ENCODE results near the gene FGF8.

Gene FGF8

DNA sequence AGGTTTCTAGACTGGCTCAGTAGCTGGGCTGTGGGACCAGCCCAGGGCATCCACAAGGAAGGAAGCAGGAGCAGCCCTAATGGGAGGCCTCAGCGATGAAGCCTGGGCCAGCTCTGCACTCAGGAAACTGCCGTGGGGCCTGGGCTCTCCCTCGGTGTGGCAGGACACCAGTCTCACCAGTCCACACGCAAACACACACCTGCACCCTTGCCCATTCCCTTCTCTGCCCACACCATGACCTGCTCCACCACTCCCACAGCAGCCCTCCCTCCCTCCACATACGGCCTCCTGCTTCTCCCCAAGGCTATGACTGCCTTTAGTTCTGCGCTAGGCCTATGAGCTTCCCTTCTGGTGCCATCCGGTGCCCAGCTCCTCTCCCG, 7.1 kb downstream of the FGF8 start:
- DNase-seq: no peak

DNA sequence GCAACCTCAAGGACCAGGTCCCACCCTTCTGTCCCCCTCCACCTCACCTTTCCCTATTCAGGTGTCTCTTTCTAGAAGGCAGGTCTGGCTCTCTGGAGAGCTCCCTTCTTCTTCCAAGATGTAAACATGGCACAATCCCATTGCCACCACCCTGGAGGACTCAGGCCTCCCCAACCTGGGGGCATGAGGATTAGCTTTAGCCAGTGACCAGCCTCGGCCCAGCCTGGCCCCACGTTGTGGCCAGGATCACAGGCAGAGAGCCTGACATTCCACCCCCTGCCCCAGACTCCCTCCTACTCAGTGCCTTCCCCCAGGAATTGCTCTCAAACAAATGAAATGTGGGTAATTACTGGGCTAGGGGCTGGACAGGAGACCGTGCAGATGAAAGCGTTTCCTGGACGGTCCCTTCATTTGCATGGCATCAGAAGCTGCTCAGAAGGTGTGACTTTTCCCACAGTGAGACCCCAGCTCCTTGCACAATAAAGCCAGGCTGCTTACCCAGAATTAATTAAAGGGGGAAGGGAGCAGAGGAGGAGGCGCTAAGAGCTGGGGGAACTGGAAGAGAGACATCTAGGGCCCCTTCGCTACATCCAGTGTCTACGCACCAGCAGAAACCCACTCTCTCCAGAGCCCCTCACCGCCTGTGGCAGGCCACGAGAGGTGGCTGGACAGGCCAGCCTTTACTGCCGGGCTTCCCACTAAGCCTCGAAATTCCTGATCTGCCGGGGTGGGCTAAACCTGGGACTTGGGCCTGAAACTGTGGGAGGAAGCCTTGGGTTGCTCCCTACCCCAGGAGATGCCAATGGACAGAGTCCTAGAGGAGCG, 7.7 kb downstream of the FGF8 start:
- DNase-seq: no peak

DNA sequence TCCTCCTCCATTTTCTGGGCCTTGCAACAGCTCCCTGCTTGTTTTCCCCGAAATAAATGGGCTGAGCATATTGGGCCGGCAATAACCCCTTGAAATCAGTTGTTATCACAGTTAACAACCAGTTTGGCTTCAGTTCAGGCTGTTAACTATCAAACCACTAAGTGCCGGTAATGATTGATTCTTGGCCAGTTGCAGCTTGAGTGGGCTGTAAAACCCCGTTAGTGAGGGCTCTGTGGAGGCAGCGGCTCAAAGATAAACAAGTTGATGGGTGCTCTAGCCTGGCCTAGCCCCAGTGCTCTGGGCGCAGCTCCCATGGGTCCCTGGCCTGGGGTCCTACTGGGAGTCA, 8.3 kb downstream of the FGF8 start:
- no peak for DNase-seq

DNA sequence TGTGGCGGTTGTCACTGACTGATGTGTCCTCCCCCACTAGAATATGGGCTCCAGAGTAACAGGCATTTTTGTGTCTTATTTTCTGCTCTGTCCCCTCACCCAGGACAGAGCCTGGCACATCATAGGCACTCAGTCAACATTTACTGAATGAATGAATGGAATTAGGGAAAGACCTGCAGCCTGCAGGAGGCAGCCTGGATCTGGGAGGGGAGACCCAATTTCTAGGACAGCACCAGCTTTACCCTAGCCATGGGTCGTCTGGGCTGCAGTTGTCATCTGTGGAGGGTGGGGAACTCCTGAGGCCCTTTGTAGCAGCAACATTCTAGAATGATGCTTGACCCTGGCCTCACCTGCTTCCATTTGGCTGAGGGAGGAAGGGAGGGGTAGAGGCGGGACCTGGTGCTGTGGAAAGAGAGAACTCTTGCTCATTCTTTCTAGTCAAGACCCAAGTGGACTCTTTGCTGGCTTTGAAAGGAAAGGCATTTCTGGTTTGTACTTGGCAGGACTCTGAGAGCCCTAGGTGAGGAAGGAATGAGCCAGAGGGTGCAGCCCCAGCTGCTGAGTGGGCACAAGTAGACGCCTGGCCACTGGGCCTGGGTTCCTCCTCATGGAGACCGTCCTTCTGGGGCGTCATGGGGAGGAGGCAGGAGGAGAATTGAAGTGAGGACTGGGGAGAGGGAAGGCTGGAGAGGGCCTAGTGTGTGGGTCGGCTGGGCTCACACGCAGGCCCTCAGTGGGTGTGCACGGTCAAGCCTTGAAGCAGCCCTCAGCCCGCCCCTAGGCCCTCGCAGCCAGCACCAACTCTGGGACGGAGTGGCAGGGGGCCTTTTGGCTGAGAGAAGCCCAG, 8.9 kb downstream of the FGF8 start:
- no peak for DNase-seq

DNA sequence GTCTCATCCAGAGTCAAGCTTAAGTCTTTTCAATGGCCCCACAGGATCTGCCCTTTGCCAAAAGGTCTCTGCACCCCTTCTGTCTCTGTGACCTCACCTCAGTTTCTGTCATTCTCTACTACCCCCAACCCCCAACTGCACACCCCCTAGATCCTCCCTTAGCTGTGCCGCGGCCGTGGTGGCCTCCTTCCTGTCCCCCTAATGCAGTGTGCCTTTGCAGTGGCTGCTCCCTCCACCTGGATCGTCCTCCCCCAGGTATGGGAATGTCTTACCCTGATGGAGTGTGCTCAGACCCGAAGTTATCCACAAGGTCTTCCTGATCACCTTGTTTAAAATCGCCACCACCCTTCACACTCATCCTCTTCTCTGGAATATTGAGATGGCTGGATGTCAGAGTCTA, 9.6 kb downstream of the FGF8 start:
- no peak for DNase-seq

DNA sequence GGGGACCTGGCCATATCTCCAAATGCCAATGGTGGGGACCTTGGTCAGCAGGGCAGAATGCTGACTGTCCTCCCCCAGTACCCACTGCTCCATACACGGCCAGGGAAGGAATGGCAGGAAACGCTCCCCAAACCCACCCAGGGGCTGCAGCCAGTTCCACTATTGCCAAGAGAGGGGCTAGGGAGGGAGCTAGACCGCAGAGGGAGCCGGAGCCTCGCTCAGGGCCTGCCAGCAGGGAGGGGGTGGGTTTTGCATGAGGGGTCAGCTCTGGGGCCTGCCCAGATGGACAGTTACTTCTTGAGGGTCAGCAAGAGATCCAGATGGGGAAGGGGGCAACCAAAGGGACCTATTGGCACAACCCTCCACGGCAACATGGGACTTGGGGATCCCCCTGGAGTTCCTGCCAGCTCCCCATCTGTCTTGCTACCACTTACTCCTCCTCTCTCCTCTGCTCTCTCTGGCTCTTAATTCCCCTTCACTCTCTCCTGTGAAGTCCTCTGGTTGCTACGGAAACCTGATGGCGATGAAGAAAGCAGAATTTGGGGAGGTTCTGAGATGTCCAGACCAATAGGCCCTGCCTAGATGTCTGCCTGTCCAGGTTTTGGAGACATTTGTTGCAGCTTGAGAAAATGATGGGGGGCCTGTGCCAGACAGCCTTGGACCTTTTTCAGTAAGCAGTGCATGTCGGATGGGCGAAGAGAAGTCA, 12.6 kb downstream of the FGF8 start:
- no peak for DNase-seq

DNA sequence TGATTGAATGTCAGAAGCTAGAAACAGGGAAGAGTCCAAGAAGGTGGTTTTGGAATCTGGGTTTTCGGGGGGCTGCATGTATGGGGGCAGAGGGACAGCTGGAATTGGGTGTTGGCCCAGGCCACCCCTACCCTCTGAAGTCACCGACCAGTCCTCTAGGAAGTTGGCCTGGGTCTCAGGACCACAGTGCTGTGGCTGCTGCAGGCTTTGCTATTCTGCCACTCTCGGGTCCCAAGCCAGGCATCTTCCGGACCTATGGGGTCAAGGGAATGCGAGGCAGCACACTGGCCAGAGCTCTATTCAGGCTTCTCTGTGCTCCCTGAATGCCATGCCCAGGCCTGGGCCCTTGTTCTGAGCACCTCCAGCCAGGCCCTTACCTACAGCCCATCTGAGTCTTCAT, 13.2 kb downstream of the FGF8 start:
- DNase-seq: no peak

DNA sequence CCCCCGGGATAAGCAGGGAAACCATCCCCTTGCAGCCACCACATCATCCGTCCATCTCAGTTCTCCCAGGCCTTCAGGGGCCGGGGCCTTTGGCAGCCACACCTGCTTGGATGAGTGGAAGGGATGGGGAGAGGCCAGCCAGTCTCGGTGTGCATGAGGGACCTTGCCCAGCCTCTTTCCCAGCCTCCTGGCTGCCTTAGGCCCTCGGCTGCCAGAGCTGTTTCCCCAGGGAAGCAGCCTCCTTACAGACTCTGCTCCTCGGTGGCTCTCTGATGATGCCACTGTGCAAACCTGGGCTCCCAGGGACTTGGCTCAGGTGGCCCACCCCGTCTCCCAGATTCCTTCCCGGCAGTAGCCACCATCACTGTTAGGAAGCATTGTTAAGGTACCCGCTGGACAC, 14.7 kb downstream of the FGF8 start:
- DNase-seq: no peak

DNA sequence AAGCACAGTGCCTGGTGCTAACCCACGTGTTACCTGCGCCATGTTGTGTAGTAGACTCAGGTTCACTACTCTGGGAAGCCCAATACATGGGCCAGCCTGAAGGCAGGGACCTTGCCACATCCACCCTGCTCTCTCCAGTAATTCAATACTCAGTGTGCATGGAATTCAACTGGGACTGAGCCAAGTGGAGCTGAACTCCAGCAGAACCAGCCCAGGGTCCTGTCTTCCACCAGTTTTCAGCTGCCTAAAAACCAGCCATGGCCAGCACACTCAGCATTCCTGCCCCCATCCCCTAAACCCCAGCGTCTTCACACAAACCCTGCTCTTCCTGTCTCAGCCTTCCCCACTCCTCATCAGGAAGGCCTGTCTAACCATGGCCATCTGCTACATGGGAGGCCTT, 15.4 kb downstream of the FGF8 start:
- DNase-seq: no peak

DNA sequence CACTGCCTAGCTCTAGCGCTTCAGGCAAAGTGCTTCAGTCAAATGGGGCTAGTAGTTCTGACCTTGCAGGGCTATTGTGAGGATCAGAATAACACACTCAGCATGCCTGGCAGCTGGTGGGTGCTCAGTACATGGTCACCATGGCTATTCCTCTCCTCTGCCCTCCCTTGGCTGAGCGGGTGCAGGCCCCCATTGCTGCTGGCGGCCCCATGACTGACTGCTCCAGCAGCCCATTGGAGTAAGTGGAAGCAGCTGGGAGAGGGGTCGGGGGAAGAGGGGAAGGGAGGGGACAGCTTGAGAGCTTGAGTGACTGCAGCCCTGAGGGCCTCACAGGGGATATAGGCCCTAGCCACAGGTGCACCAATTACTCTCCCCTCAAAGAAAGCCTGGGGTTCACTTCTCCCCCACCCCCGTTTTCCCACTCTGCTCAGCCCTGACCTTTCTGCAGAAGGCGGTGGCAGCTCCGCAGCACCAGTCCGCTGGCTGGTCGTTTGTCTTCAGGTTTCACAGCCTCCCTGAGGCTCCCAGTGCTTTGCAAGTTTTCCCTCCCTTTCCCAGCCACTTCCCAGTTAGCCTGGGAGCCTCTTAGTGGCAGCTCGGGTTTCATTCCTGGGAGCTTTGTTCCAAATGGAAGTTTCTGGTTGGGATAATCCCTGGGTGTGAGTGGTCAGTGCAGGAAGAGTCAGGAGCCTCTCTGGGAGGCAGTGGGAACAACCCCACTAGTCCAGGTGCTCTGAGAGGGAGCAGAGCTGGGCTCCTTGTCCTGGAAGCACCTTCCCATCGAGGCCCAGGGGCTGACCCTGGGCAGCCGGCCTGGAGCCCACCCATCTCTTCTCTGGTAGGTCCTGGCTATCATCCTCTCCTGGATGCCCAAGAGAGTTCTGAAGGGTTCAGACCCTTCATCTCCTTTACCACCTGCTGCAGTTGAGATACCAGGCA, 16.3 kb downstream of the FGF8 start:
- no peak for DNase-seq

DNA sequence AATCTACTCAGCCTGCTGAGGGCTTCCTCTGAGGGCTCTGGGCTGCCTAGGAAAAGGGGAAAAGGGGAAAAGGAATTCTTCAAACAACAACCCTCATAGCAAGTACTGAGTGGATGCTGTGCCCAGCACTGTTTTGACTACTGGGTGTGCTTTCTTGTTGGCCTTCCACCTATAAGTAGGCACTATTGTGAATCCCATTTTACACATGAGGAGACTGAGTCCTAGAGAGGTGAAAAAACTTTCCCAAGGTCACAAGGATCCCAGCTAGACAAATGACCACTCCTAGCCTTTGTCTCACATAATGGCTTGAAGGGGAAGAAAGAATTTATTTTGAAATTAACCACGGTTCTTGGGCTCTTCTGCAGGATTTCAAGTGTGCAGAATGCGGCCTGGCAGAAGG, 17.1 kb downstream of the FGF8 start:
- DNase-seq: no peak

DNA sequence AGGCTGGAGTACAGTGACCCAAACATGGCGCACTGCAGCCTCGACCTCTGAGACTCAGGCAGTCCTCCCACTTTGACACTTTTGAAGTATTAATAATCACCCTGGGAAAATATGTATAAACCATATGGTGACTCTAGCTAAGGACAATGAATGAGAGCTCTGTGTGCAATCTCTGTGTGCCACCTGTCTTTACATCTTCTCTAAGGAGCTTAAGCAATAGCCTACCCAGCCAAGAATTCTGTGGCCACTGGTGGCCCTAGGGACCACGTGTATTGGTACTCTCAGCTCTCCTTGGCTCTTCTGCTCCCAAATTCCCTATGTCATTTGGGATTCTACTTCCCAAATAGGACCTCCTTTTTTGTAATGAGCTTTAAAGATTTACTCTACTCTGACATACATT, 23.7 kb downstream of the FGF8 start:
- no peak for DNase-seq

DNA sequence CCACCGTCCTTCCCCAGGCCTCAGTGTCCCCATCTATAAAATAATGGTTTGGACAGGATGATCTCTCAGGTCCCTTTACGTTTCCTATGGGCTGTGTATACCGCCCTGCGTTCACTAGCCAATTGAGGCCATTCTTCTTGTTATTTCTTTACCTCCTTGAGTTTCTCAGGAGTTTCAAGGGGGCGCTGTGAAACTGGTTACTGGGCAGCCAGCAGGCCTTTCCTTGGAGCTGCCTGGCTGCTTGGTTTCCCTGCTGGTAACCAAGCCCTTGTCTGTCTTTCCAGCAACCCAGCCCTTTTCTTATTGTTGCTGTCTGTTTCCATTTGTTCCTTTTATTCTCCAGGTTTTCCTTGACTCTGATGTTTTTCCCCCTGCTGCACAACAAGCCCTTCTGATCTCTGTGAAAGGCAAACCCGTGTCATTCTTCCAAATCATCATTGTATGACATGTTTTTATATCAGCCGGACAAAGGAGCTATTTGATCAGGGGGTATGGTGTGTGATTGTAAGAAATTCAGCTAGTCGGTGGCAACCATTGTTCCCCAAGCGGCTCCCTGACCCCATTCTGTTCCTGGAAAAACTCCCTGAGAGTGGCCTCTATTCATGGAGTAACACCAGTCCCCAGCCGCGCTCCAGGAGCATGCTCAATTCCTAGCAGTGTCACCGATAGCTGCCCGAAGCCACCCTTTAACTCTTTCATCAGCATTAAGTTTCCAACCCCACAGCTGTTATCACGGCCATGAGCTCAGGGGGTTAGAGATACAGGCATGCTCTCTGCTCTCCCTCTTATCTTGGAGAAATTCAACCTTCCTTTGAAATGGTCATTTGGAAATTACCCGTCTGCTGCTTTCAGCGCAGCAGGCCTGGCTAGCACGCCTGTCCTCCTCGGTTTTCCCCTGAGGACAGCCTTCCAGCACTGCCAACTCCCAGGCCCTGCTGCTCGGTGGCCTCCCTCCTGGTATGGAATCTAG, 26.6 kb downstream of the FGF8 start:
- no peak for DNase-seq

DNA sequence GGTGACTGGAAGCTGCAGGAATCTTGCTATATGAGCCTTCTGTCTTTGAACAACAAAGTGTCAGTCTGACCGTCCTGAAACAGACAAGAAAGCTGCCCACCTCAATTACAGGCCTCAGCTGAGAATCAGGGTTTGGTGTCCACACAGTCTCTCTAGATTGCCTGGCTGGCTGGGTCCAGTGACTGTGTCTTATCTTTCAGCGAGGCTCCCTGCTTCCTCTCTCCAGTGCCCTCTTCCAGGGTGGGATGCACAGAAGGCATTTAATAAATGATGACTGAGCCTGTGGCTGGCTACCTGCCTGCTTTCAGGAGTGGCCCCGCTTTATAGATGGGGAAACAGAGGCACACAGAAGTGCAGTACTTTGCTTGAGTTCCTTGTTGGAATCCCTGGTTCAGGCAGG, 27.4 kb downstream of the FGF8 start:
- no peak for DNase-seq

DNA sequence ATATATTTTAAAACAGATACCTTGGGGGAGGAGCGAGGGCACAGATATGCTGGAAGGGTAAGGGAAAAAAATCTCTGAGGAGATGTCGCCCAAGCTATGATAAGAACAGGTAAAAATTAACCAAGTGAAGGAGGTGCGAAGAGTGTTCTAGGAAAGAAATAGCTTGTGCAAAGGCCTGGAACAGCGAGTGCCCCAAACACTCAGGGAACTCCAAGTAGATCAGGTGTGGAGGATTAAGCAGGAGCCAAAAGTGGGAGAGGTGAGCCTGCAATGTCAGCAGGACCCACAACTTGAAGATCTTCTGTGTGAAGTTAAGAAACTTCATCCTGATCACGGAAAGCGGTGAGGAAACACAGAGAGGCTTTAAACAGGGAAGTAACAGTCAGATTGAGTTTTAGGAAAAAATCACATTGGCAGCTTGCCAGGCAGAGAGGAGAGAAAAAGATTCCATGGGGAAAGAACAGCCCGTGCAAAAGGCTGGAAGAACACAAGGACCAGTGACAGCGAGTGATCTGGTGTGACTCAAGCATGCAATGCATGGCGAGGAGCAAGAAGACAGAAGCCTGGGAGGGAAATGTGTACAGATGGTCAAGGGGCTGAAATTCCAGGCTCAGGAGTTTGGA, 30.7 kb downstream of the FGF8 start:
- no peak for DNase-seq

DNA sequence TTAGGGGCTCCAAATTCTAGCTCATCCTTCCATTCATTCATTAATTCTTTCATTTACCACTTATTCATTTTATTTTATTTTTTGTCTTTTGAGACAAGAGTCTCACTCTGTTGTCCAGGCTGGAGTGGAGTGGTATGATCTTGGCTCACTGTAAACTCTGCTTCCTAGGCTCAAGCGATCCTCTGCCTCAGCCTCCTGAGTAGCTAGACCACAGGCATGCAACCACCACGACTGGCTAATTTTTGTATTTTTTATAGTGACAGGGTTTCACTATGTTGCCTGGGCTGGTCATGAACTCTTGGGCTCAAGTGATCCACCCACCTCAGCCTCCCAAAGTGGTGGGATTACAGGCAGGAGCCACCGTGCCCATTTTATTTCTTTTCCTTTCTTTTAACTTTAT, 31.6 kb downstream of the FGF8 start:
- no peak for DNase-seq

DNA sequence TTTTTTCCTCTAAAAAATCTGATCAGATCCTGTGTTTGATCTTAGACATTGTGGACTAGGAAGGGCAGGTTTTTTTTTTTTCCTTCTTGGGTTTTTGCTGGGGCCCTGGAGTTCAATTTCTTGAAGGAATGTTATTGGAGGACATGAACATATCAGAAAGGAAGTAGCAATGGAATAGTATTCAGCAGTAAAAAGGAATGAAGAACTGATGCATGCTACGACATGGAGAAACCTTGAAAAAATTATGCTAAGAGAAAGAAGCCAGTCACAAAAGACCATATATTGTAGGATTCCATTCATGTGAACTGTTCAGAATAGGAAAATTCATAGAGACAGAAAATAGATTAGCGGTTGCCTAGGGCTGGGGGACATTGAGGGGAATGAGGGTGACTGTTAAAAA, 34.0 kb downstream of the FGF8 start:
- DNase-seq: no peak

DNA sequence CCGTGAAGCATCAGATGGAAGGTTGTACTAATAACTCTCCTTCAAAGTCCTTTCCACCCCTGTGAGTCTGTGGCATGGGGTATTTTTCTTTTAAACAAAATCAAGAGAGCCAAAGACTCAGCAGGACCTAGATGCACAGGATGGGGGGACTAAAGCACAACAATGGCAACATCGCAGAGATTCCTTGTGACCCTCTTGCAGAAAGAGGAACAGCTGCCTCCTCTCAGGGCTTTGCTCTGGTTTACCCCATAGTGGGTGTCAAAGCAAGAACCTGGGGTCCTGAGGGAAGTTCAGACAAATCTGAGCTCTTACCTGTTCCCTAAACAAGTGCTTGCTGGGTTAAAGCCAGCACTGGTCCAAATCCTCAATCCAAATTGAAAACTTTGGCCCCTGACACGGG, 39.2 kb downstream of the FGF8 start:
- DNase-seq: no peak

DNA sequence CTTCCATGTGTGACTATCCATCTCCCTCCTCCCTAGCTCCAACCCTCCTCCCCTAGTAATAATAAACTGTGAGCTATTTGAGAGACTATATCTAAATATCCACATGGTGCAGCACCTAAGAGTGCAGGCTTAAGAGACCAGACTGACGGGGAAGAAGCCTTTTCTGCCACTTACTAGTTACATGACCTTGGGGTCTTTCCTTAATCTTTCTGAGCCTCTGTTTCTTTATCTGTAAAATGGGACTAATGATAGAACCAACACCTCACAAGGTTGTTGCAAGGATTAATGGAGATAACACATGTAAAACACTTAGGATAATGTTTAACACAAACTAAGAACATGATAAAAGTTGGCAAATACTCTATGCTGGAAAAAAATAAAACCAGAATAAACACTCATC, 43.8 kb downstream of the FGF8 start:
- no peak for DNase-seq

DNA sequence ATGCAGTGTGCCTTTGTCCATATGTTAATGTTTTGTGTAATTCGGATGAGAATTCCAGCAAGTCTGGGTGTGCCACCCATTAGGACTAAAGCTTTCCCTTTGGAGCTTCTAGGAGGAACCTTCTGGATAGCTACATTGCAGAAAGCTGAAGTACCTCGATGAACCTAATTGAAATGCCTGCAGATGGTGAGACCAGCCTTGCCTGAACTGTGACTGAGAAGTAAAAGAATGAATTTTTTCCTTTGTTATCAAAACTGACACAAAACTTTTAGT, 49.9 kb downstream of the FGF8 start:
- no peak for DNase-seq
